ENCODE measurements around the gene ZBTB25.
"Not testable (repeated sequence)": the region's sequence is repeated elsewhere in the genome, so short reads cannot be mapped to it uniquely, and the experiment has no call there.

Gene ZBTB25, protein sequence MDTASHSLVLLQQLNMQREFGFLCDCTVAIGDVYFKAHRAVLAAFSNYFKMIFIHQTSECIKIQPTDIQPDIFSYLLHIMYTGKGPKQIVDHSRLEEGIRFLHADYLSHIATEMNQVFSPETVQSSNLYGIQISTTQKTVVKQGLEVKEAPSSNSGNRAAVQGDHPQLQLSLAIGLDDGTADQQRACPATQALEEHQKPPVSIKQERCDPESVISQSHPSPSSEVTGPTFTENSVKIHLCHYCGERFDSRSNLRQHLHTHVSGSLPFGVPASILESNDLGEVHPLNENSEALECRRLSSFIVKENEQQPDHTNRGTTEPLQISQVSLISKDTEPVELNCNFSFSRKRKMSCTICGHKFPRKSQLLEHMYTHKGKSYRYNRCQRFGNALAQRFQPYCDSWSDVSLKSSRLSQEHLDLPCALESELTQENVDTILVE

GRCh38 chr14:64503434-64504309 lies at the start of gene ZBTB25:
Gene ZBTB25, minus strand, starts transcription at chr14:64503838. Its CDS starts 13,305 bp downstream, at chr14:64490533.
- peak; percentile 87 for DNase-seq

DNA sequence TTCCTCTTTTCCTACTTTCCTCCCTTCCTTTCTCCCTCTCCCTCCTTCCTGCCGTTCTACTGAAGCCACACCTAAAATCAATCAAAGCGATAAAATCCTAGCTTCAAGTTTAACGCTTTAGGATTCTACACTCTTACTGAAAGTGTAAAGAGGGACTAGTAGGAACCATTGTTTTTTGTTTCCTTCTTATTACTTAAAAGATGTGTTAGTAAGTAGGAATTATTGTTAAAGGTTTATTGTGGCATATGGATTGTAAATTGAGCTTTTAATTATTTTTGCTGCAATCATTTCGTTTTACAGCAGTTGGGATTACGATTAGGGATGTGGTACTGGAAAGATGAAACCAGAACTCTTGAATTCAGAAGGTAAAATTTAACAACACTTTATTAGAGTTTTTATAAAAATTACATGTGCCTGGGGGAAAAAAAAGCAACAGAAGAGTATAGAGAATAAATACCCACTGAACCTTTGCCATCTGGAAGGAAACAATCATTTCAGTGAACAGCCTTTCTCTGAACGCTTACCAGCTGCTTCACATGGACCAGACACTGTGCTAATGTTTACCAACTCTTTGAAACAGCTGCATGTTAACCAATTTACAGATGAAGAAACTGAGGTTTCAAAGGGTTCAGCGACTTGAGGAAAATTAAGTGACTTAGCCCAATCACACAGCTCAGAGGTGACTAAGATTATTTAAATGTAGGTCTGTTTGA lies 47.1 kb upstream of the ZBTB25 start:
- no peak for DNase-seq

GRCh38 chr14:64549791-64550620 lies 46.4 kb upstream of the ZBTB25 start, which contains the start of gene PPP1R36:
Gene PPP1R36, plus strand, starts transcription at chr14:64549961. Its CDS starts 37 bp downstream, at chr14:64549998.
- DNase-seq = no peak

DNA sequence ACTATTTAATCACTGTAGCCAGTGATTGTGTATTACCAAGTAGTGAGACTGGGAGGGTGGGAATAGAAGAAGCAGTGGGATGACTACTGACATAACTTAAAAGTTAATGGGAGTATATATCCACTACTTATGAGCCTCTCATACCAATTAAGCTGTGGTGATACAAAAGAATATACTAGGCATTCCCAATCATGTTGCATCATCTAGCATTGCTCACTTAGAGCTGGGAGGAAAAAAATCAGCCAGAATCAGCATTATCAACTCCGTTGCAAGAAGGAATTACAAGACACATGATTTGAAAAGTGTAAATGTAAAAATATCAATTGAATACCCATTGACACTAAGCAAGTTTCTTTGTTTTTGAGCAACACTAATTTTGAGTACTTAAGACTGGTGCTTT lies 45.4 kb upstream of the ZBTB25 start:
- no peak for DNase-seq

- no peak for DNase-seq
Measured at GRCh38 chr14:64544607-64545312, 41.1 kb upstream of the ZBTB25 start.

- no peak for DNase-seq
Measured at GRCh38 chr14:64542836-64543201, 39.2 kb upstream of the ZBTB25 start.

DNA sequence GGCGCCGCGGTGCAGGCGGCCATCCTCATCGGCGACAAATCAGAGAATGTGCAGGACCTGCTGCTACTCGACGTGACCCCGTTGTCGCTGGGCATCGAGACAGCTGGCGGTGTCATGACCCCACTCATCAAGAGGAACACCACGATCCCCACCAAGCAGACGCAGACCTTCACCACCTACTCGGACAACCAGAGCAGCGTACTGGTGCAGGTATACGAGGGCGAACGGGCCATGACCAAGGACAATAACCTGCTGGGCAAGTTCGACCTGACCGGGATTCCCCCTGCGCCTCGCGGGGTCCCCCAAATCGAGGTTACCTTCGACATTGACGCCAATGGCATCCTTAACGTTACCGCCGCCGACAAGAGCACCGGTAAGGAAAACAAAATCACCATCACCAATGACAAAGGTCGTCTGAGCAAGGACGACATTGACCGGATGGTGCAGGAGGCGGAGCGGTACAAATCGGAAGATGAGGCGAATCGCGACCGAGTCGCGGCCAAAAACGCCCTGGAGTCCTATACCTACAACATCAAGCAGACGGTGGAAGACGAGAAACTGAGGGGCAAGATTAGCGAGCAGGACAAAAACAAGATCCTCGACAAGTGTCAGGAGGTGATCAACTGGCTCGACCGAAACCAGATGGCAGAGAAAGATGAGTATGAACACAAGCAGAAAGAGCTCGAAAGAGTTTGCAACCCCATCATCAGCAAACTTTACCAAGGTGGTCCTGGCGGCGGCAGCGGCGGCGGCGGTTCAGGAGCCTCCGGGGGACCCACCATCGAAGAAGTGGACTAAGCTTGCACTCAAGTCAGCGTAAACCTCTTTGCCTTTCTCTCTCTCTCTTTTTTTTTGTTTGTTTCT lies 38.6 kb upstream of the ZBTB25 start:
- no peak for DNase-seq

DNA sequence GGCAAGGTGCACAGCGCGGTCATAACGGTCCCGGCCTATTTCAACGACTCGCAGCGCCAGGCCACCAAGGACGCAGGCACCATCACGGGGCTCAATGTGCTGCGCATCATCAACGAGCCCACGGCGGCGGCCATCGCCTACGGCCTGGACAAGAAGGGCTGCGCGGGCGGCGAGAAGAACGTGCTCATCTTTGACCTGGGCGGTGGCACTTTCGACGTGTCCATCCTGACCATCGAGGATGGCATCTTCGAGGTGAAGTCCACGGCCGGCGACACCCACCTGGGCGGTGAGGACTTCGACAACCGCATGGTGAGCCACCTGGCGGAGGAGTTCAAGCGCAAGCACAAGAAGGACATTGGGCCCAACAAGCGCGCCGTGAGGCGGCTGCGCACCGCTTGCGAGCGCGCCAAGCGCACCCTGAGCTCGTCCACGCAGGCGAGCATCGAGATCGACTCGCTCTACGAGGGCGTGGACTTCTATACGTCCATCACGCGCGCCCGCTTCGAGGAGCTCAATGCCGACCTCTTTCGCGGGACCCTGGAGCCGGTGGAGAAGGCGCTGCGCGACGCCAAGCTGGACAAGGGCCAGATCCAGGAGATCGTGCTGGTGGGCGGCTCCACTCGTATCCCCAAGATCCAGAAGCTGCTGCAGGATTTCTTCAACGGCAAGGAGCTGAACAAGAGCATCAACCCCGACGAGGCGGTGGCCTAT lies 37.8 kb upstream of the ZBTB25 start:
- DNase-seq = no peak

GRCh38 chr14:64540208-64541202 lies 36.9 kb upstream of the ZBTB25 start, which contains the start of gene HSPA2:
Gene HSPA2, plus strand, starts transcription at chr14:64540741. Its CDS starts 109 bp downstream, at chr14:64540850.
- DNase-seq = peak; percentile 100

GRCh38 chr14:64536488-64537245 lies 33.0 kb upstream of the ZBTB25 start:
- DNase-seq = no peak

DNA sequence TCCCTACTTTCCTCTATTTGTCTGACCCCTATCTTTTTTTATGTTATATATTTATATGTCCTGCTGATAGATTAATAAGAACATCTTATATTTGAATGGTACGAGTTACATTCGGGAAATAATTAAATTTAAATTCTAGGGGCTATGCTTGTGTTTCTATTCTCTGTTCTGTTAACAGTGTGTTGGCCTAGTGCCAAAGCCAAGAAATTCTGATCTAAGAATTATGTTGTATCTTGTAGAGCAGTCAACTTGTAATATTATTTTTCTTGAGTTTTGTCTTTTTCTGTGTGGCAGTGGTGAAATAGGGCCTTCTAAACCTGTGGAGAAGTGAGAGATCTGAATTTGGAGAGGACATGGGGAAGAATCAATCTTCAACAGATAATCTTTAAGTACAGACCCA lies 27.9 kb upstream of the ZBTB25 start:
- DNase-seq = no peak

GRCh38 chr14:64525354-64525753 lies 21.7 kb upstream of the ZBTB25 start:
- DNase-seq = no peak

GRCh38 chr14:64522591-64523355 lies 19.1 kb upstream of the ZBTB25 start:
- DNase-seq = no peak

- DNase-seq = no peak
Measured at GRCh38 chr14:64520699-64521098, 17.1 kb upstream of the ZBTB25 start.

- DNase-seq = no peak
Measured at GRCh38 chr14:64518229-64518628, 14.6 kb upstream of the ZBTB25 start.

DNA sequence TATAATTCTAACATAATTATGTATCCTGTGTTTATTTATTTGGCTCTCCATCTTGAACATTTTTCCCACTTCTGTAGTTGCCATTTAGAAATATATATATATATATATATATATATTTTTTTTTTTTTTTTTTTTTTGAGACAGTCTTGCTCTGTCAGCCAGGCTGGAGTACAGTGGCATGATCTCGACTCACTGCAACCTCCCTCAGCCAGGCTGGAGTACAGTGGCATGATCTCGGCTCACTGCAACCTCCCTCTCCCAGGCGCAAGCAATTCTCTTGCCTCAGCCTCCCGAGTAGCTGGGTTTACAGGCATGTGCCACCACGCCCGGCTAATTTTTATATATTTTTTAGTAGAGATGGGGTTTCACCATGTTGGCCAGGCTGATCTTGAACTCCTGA lies 14.0 kb upstream of the ZBTB25 start:
- not testable (repeated sequence) for DNase-seq

DNA sequence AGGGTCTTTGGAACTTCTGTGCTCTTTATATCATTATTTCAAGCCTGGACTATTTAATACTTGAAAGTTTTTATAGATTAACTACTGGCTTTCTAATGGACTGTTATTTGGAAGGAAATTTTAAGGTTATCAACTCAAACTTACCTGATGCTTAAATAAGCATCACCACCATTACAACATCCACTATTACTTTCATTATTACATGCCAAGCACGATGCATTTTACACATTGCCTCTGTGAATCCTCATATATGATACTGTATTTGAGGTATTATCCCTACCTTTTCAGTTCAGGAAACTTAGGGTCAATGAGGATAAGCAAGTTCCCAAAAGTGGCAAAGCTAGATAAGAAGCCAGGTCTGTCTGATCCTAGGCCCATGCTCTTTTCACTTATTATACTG lies 13.3 kb upstream of the ZBTB25 start:
- no peak for DNase-seq
